H9 (cell line): ENCODE measurements around the gene ABCC4. TPM values are rescaled to one million over a fixed set of nuclear protein-coding genes. Genes with fewer than 3 reads are reported as not detected.

Experiments used
- DNase-seq: peaks from one replicate; pipeline ENCODE4 v3.0.0-alpha.2; 2017
- H2AFZ ChIP-seq: one replicate; pipeline ENCODE4 v1.6.1; 2013; ENCODE audit warnings: mild to moderate bottlenecking, low read length, control low read depth, moderate library complexity
- H2AK5ac ChIP-seq: 2 replicates; pipeline ENCODE4 v1.6.1; 2013; ENCODE audit warnings: low read length, control low read depth, mixed read lengths; ENCODE audit not compliant: insufficient read length
- H2BK120ac ChIP-seq: one replicate; pipeline ENCODE4 v1.6.1; 2013; ENCODE audit warnings: low read depth, mild to moderate bottlenecking, low read length, control low read depth, inconsistent platforms; ENCODE audit not compliant: poor library complexity, severe bottlenecking
- H2BK12ac ChIP-seq: 2 replicates; pipeline ENCODE4 v1.6.1; 2013; ENCODE audit warnings: low read length, control low read depth, mixed read lengths, low read depth; ENCODE audit not compliant: insufficient read length
- H2BK15ac ChIP-seq: 2 replicates; pipeline ENCODE4 v1.6.1; 2013; ENCODE audit warnings: low read depth, low read length, control low read depth
- H2BK20ac ChIP-seq: one replicate; pipeline ENCODE4 v1.6.1; 2013; ENCODE audit warnings: low read depth, mild to moderate bottlenecking, low read length, control low read depth, inconsistent platforms; ENCODE audit not compliant: poor library complexity, severe bottlenecking
- H2BK5ac ChIP-seq: 2 replicates; pipeline ENCODE4 v1.6.1; 2013; ENCODE audit warnings: low read length, control low read depth, mixed read lengths; ENCODE audit not compliant: insufficient read length
- H3K14ac ChIP-seq: 2 replicates; pipeline ENCODE4 v1.6.1; 2013; ENCODE audit warnings: low read length, control low read depth; ENCODE audit not compliant: insufficient read depth
- H3K18ac ChIP-seq: 2 replicates; pipeline ENCODE4 v1.6.1; 2013; ENCODE audit warnings: low read depth, mild to moderate bottlenecking, mixed read lengths, low read length, control low read depth; ENCODE audit not compliant: insufficient read length
- H3K23ac ChIP-seq: 2 replicates; pipeline ENCODE4 v1.6.1; 2013; ENCODE audit warnings: low read length, control low read depth, mixed read lengths, low read depth; ENCODE audit not compliant: insufficient read length
- H3K23me2 ChIP-seq: 2 replicates; pipeline ENCODE4 v1.6.1; 2013; ENCODE audit warnings: low read depth, mild to moderate bottlenecking, mixed read lengths, low read length, control low read depth; ENCODE audit not compliant: insufficient read length, poor library complexity, severe bottlenecking
- H3K27ac ChIP-seq: 2 replicates; pipeline ENCODE4 v1.5.1; 2013; ENCODE audit warnings: low read length, control low read depth, mixed read lengths, low read depth; ENCODE audit not compliant: insufficient read length
- H3K27me3 ChIP-seq: 2 replicates; pipeline ENCODE4 v1.6.1; 2013; ENCODE audit warnings: low read length, control low read depth, inconsistent platforms; ENCODE audit not compliant: insufficient read depth
- H3K4ac ChIP-seq: 2 replicates; pipeline ENCODE4 v1.6.1; 2013; ENCODE audit warnings: low read depth, mild to moderate bottlenecking, control low read depth, inconsistent platforms, low read length, moderate library complexity
- H3K4me1 ChIP-seq: 2 replicates; pipeline ENCODE4 v1.6.1; 2013; ENCODE audit warnings: low read length, control low read depth, inconsistent platforms; ENCODE audit not compliant: insufficient read depth
- H3K4me2 ChIP-seq: 2 replicates; pipeline ENCODE4 v1.6.1; 2013; ENCODE audit warnings: low read length, control low read depth, mixed read lengths; ENCODE audit not compliant: insufficient read length, insufficient read depth
- H3K56ac ChIP-seq: 2 replicates; pipeline ENCODE4 v1.6.1; 2013; ENCODE audit warnings: low read depth, mild to moderate bottlenecking, mixed read lengths, low read length, control low read depth; ENCODE audit not compliant: insufficient read length
- H3K79me1 ChIP-seq: 2 replicates; pipeline ENCODE4 v1.6.1; 2013; ENCODE audit warnings: low read depth, mild to moderate bottlenecking, moderate library complexity, low read length, control low read depth, inconsistent platforms; ENCODE audit not compliant: insufficient read depth, poor library complexity, severe bottlenecking
- H3K79me2 ChIP-seq: 2 replicates; pipeline ENCODE4 v1.6.1; 2013; ENCODE audit warnings: low read length, control low read depth, inconsistent platforms; ENCODE audit not compliant: insufficient read depth
- H3K9ac ChIP-seq: 2 replicates; pipeline ENCODE4 v1.6.1; 2013; ENCODE audit warnings: low read length, control low read depth, mixed read lengths; ENCODE audit not compliant: insufficient read length; ENCODE audit errors: extremely low read depth
- H3K9me3 ChIP-seq: one replicate; pipeline ENCODE4 v1.6.1; 2013; ENCODE audit warnings: low read depth, low read length, inconsistent platforms; ENCODE audit not compliant: control insufficient read depth
- H3T11ph ChIP-seq: one replicate; pipeline ENCODE4 v1.6.1; 2013; ENCODE audit warnings: mild to moderate bottlenecking, low read length, control low read depth, inconsistent platforms
- H4K20me1 ChIP-seq: one replicate; pipeline ENCODE4 v1.6.1; 2013; ENCODE audit not compliant: control insufficient read depth, insufficient read length, insufficient read depth
- H4K5ac ChIP-seq: 2 replicates; pipeline ENCODE4 v1.6.1; 2013; ENCODE audit warnings: low read depth, mild to moderate bottlenecking, mixed read lengths, low read length, control low read depth; ENCODE audit not compliant: insufficient read length
- H4K8ac ChIP-seq: replicated peaks from 2 replicates; pipeline ENCODE4 v1.6.1; 2013; ENCODE audit warnings: low read length, control low read depth, mixed read lengths, low read depth; ENCODE audit not compliant: insufficient read length
- H4K91ac ChIP-seq: 2 replicates; pipeline ENCODE4 v1.6.1; 2013; ENCODE audit warnings: low read depth, mild to moderate bottlenecking, moderate library complexity, mixed read lengths, low read length, control low read depth; ENCODE audit not compliant: insufficient read length
- H3K27ac Mint-ChIP-seq, 3 experiments: 2 replicates in 2 of 3; 3 replicates in 1 of 3; pipeline ENCODE4 v1.8.0; 2020 to 2021; ENCODE audit warnings: mixed read lengths in 3 of 3, mild to moderate bottlenecking in 1 of 3, moderate library complexity in 1 of 3
- H3K27me3 Mint-ChIP-seq: 2 replicates; pipeline ENCODE4 v1.8.0; 2021; ENCODE audit warnings: low read depth, mild to moderate bottlenecking, moderate library complexity, mixed read lengths
- H3K36me3 Mint-ChIP-seq, 3 experiments: 2 replicates in 2 of 3; 3 replicates in 1 of 3; pipeline ENCODE4 v1.8.0; 2020 to 2021; ENCODE audit warnings: low read depth in 3 of 3, mixed read lengths in 3 of 3; ENCODE audit not compliant: insufficient read depth in 1 of 3
- H3K4me1 Mint-ChIP-seq, 2 experiments: 2 replicates each; pipeline ENCODE4 v1.8.0; 2020; ENCODE audit warnings: mixed read lengths in 2 of 2
- H3K4me3 Mint-ChIP-seq, 2 experiments: 2 replicates in 1 of 2; 3 replicates in 1 of 2; pipeline ENCODE4 v1.8.0; 2020 to 2021; ENCODE audit warnings: mild to moderate bottlenecking in 2 of 2, mixed read lengths in 2 of 2, moderate library complexity in 1 of 2
- H3K9me3 Mint-ChIP-seq, 2 experiments: 2 replicates in 1 of 2; 3 replicates in 1 of 2; pipeline ENCODE4 v1.8.0; 2020; ENCODE audit warnings: mild to moderate bottlenecking in 2 of 2, mixed read lengths in 2 of 2, moderate library complexity in 1 of 2
- WGBS: extraction: QIAGEN DNeasy Blood & Tissue Kit; methylation state at CpG from one replicate; pipeline ENCODE4 v1.1.7; 2013; ENCODE audit warnings: missing lambda C conversion rate, low lambda C conversion rate, mixed read lengths; ENCODE audit not compliant: insufficient read length; ENCODE audit errors: extremely low coverage; 5-methylcytosine and 5-hydroxymethylcytosine counted together
- total RNA-seq: library from RNA; stranded (reverse); gene quantifications from 2 replicates; pipeline ENCODE4 v1.2.1, GENCODE V29; 2021
- TF ChIP-seq, protein P1 (sequence below): fragments of 200-600 bp; sonication (generic); conservative IDR thresholded peaks from 3 replicates; pipeline ENCODE4 v1.8.0; 2021; ENCODE audit warnings: antibody characterized with exemption, mild to moderate bottlenecking

Gene ABCC4
- total RNA-seq, 1 experiment from 2014 or later, result 5.9 TPM

DNA sequence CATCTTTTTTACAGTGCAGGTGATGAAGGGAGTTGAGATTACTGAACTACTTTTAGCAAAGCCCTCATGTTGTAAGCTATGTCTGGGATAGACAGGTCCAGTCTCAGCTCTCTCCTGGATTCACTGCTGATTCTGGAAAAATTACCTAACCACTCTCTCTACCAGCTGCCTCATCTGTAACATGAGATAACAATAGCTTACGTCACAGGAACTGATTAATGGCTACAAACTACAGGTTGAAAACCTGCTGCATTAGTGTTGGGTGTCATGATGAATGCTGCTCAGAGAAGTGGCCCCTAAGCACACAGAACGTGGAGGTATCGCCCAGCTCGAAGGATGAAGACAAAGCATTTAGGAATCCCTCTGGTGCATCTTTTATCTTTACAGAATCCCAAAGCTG lies 277.8 kb downstream of the ABCC4 start:
- H3K4me1 ChIP-seq, result no peaks in the 10 kb centered on the region; the same call in 1 of the 2 replicates
- H3K36me3 Mint-ChIP-seq, result no peaks in the 10 kb centered on the region

More for the DNA sequence above, 277.8 kb downstream of the ABCC4 start:
- H3T11ph ChIP-seq, result no peak overlapping the region
- H3K27me3 ChIP-seq, result no peaks in the 10 kb centered on the region
- TF ChIP-seq, protein P1, sequence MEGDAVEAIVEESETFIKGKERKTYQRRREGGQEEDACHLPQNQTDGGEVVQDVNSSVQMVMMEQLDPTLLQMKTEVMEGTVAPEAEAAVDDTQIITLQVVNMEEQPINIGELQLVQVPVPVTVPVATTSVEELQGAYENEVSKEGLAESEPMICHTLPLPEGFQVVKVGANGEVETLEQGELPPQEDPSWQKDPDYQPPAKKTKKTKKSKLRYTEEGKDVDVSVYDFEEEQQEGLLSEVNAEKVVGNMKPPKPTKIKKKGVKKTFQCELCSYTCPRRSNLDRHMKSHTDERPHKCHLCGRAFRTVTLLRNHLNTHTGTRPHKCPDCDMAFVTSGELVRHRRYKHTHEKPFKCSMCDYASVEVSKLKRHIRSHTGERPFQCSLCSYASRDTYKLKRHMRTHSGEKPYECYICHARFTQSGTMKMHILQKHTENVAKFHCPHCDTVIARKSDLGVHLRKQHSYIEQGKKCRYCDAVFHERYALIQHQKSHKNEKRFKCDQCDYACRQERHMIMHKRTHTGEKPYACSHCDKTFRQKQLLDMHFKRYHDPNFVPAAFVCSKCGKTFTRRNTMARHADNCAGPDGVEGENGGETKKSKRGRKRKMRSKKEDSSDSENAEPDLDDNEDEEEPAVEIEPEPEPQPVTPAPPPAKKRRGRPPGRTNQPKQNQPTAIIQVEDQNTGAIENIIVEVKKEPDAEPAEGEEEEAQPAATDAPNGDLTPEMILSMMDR, result no peak
- no peak overlapping the region for H2BK20ac ChIP-seq
- WGBS, result no CpG with 5 or more reads among the region's 4 CpGs
- no peak overlapping the region for H3K4ac ChIP-seq
- H2BK5ac ChIP-seq, result no peak overlapping the region
- H3K79me2 ChIP-seq, result no peaks in the 10 kb centered on the region
- H2AK5ac ChIP-seq, result no peak overlapping the region
- H3K18ac ChIP-seq, result no peak overlapping the region
- Mint-ChIP-seq H3K4me3 (no peak overlapping the region), H3K9me3 (no peaks in the 10 kb centered on the region), H3K4me1 (peaks cover 3 to 4% of the 10 kb centered on the region in 2 experiments; a peak in 3 of 4 replicates), H3K27ac (no peak overlapping the region), H3K27me3 (no peaks in the 10 kb centered on the region)
- H3K27ac ChIP-seq, result no peak overlapping the region
- DNase-seq, result no peak
- no peak overlapping the region for H4K5ac ChIP-seq
- H2BK15ac ChIP-seq, result no peak overlapping the region
- no peak overlapping the region for H3K4me2 ChIP-seq
- no peak overlapping the region for H2BK12ac ChIP-seq
- H3K23me2 ChIP-seq, result no peaks in the 10 kb centered on the region
- H3K9me3 ChIP-seq, result no peaks in the 10 kb centered on the region
- H3K79me1 ChIP-seq, result no peaks in the 10 kb centered on the region
- H4K8ac ChIP-seq, result no peak overlapping the region
- H4K20me1 ChIP-seq, result no peaks in the 10 kb centered on the region
- H2BK120ac ChIP-seq, result no peak overlapping the region
- H3K23ac ChIP-seq, result no peak overlapping the region
- no peak overlapping the region for H2AFZ ChIP-seq
- no peak overlapping the region for H4K91ac ChIP-seq
- H3K9ac ChIP-seq, result no peak overlapping the region
- no peak overlapping the region for H3K56ac ChIP-seq
- no peak overlapping the region for H3K14ac ChIP-seq
